HG03280 (cell line): ENCODE data around the gene BABAM2.

ENCODE experiments used
- ATAC-seq: cut with Tn5 transposase; IDR thresholded peaks from one replicate; pipeline ENCODE4 v1.9.1; 2021; ENCODE audit warnings: mild to moderate bottlenecking, moderate library complexity; ENCODE audit not compliant: unreplicated experiment

The BABAM2 gene

GRCh38 chr2:28269019-28269784 lies 378.7 kb downstream of the BABAM2 start:
- no peak for ATAC-seq

- ATAC-seq = no peak
These were observed 380.1 kb downstream of the BABAM2 start for GRCh38 chr2:28270456-28271152.

DNA sequence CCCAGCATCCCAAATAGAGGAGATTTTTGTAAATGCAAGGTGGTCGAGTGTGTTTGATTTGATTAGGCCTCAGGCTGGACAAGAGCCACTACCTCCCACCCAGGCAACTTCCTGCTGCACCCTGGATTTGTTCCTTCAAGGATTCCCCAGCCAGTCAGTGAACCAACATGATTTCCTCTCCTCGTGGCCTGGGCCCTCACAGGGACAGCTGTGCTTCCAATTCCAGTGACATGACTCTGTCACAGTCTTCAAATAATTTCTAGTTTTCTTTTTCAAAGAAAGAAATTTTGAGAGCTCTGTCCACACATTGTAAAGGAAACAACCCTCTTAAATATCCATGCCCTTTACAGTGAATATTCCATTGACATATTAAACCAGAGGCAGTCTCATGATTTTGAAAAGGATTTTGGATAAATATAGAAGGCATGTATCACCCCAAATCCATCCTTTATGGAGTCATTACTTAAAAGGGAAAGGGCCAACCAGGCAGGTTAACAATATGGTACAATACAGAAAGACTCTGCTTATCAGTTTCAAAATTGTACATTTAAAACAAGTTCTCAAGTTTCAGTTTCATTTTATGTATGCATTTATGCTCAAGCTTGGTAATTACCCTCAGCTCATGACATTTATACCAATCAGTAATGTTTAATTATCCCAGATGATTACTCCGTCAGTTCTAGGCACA lies 380.8 kb downstream of the BABAM2 start:
- no peak for ATAC-seq

- ATAC-seq = no peak
These were observed 381.4 kb downstream of the BABAM2 start for GRCh38 chr2:28271919-28272250.

GRCh38 chr2:28273751-28274150 lies 383.2 kb downstream of the BABAM2 start:
- ATAC-seq = no peak

- no peak for ATAC-seq
These were observed 384.6 kb downstream of the BABAM2 start for GRCh38 chr2:28274911-28275685.

DNA sequence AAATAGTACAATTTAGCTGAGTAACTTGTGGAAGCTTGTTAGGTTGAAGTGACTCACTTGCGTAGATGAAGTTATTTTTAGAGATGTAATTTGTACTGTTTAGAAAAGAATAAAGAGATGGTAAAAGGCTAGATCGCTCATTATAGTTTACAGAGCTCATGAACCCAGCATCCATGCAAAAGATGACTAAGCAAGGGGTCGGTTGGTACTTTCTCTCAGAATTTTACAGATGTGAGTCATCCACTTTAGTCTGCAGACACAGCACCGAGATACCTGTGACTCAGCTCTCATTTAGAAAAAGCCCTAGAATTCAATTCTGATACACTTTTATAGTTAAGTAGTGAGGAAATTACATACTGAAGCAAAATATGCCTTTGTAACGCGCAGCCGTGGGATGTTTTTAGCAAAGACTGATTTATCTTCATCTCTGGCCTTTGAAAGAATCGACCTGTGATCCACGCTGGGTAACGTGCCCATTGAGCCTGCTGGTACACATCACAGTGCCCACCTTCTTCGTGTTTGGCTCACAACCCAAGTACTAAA lies 385.6 kb downstream of the BABAM2 start:
- ATAC-seq = no peak

DNA sequence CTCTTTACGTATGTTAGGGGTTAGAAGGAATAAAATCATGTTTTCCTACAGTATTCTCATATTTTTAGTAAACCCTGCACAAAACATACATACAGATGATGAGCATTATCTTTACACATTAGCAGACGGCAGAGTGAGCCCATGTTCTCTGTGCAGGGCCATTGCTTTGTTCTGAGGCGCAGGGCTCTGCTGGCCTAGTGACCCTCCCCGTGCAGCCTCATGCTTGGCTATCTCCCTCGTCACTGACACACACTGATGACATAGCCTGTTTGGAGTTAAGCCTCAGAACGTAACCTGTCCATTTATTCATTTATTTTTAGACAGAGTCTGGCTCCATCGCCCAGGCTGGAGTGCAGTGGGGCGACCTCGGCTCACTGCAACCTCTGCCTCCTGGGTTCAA lies 386.3 kb downstream of the BABAM2 start:
- no peak for ATAC-seq

DNA sequence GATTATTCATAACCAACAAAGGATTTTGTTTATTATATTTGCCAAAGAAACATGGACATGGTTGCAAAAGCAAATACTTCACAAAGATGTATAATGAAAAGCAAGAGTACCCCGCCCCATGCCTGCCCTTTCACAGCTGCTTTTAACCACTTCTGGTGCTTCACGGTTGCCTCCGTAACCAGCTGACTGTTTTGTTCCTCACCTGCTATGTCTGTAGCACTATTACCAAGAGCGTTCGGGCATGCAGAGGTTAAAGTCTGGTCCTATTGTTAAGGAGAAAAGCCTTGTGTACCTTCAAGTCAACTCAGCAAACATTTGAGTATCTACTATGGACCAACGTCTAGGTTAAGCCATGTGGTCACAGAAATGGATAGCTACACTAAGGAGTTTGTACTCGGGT lies 386.9 kb downstream of the BABAM2 start:
- ATAC-seq = no peak

DNA sequence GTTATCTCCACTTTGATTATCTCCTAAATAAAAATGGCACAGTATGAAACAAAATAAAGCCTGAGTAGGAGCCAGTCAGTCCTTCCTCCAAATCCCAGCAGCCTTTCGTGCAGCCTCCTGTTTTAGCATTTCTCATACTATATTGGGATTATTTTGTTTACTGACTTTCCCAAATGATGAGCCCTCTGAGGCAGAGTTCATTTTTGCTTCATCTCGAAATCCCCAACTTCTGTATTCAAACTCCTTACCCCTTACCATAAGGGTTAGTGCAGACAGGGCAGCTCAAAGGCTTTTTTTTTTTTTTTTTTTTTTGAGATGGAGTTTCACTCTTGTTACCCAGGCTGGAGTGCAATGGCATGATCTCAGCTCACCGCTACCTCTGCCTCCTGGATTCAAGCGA lies 388.8 kb downstream of the BABAM2 start:
- ATAC-seq = no peak

DNA sequence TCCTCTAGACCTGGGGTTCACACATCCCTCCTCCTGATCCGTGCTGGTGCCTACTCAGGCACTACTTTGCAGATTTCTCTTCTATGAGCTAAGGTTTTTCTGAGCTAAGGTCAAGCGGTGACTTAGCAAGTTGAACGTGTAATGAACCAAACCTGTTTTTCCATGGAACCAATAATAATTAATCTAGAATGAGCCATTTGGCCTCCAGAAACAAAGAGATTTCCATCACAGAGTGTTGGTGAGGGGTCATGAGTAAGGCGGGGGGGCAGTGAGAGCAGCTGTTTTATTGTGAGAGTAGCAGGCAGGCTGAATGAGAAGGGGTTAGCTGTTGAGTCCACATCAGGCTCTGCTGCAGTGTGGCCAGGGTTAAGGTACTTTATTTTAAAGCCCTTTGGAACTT lies 390.1 kb downstream of the BABAM2 start:
- no peak for ATAC-seq

GRCh38 chr2:28281739-28282138 lies 391.2 kb downstream of the BABAM2 start:
- no peak for ATAC-seq

DNA sequence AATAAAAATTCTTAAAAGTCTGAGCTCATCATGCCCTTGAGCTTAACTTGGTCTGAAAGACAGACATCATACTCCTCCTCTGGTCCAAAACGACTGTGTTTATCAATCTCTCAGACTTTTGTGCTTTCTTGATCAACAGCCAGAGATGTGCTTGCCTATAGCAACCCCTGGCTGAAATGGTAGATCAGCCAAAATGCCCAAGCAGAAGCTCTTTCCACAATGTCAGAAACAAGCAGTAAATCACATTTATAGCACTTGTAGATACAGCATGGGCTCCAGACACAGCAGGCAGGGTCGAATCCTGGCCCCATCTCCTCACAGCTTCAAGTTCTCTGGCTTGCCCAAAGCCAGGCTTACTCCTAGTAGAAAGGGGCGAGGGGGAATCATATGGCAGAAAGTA lies 391.7 kb downstream of the BABAM2 start:
- ATAC-seq = no peak

- no peak for ATAC-seq
These were observed 392.5 kb downstream of the BABAM2 start for GRCh38 chr2:28282861-28283646.

GRCh38 chr2:28283861-28284260 lies 393.3 kb downstream of the BABAM2 start:
- no peak for ATAC-seq

GRCh38 chr2:28286678-28287077 lies 396.1 kb downstream of the BABAM2 start:
- no peak for ATAC-seq

GRCh38 chr2:28287256-28287915 lies 396.9 kb downstream of the BABAM2 start:
- no peak for ATAC-seq

GRCh38 chr2:28288620-28289019 lies 398.1 kb downstream of the BABAM2 start:
- no peak for ATAC-seq

- ATAC-seq = no peak
These were observed 401.4 kb downstream of the BABAM2 start for GRCh38 chr2:28291811-28292440.
